Coronary artery (tissue), 2 donors: ENCODE data around the gene DYNLT2B.

Source experiments
- DNase-seq: peaks from one replicate; pipeline ENCODE4 v3.0.0-alpha.2; 2017; ENCODE audit warnings: low spot score
- H3K27ac ChIP-seq, 2 donors: fragments of 200-600 bp; sonication (generic); one replicate each; pipeline ENCODE4 v1.5.1; 2016 to 2019
- H3K4me3 ChIP-seq: fragments of 200-600 bp; sonication (generic); 2 replicates; pipeline ENCODE4 v1.5.1; 2016; ENCODE audit warnings: mild to moderate bottlenecking, moderate library complexity
- TF ChIP-seq, protein P1 (sequence below): fragments of 200-600 bp; sonication (generic); IDR thresholded peaks from one replicate; pipeline ENCODE4 v1.5.1; 2019; ENCODE audit warnings: antibody characterized with exemption

DYNLT2B gene

DNA sequence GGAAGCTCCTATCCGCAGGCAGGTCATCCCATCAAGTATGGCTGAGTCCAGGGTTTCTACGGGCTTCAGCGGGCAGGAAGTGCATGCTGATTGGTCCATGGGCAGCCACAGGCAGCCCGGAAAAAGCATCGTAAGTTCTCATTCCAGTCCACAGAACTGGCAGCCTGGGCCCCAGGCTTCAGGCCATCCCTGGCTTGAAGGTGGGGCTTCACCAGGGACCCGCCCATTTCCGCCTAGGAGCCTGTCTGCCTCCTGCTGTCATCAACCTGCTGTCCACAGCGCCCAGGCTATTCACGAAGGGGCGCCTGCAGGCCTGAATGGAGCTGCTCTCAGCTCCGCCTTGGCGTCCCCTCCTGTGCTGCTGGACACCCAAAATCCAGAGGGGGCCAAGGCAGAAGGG, 44.4 kb downstream of the DYNLT2B start:
- no peak overlapping the region for H3K27ac ChIP-seq
- no peak for DNase-seq
- TF ChIP-seq, protein P1, sequence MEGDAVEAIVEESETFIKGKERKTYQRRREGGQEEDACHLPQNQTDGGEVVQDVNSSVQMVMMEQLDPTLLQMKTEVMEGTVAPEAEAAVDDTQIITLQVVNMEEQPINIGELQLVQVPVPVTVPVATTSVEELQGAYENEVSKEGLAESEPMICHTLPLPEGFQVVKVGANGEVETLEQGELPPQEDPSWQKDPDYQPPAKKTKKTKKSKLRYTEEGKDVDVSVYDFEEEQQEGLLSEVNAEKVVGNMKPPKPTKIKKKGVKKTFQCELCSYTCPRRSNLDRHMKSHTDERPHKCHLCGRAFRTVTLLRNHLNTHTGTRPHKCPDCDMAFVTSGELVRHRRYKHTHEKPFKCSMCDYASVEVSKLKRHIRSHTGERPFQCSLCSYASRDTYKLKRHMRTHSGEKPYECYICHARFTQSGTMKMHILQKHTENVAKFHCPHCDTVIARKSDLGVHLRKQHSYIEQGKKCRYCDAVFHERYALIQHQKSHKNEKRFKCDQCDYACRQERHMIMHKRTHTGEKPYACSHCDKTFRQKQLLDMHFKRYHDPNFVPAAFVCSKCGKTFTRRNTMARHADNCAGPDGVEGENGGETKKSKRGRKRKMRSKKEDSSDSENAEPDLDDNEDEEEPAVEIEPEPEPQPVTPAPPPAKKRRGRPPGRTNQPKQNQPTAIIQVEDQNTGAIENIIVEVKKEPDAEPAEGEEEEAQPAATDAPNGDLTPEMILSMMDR, result no peak
- H3K4me3 ChIP-seq, result no peak overlapping the region

DNA sequence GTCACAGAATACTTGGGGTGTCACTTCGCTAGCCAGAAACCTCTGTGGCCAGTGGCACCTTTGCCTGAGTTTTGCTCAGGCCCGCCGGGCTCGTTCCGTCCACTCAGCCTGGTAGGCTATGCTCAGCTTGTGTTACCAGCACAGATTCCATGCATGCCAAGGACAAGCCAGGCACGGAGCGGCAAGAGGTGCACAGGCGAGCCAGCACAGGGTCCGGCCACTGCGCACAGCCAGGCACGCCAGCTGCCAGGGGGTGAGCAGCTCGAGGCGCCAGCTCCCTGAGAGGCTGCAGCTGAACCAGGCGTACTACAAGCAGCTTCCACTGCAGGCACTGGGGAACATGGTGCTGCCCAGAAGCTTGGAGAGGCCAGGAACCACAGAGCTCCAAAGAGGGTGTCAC, 45.2 kb downstream of the DYNLT2B start:
- DNase-seq, result no peak
- TF ChIP-seq, protein P1, result no peak
- no peak overlapping the region for H3K4me3 ChIP-seq
- no peak overlapping the region for H3K27ac ChIP-seq

DNA sequence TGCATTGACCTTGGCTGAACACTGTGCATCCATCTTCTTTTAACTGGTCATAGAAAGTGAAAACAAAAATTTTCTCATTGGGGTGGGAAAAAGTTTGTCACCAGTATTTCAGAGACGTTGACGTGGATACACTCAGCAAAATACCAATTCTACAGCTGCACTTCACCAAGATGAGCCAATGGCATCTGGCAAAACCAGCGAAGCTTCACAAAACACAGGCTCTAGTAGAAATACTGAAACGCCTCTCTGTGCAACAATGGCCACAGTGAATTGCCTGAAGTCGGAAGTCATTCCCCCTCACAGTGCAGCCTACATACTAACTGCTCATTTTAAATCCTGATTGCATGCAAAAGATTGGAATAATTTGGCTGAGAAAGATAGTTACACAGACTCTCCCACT, 47.5 kb downstream of the DYNLT2B start:
- TF ChIP-seq, protein P1, result no peak
- no peak for DNase-seq
- no peak overlapping the region for H3K4me3 ChIP-seq
- H3K27ac ChIP-seq, result no peak overlapping the region

DNA sequence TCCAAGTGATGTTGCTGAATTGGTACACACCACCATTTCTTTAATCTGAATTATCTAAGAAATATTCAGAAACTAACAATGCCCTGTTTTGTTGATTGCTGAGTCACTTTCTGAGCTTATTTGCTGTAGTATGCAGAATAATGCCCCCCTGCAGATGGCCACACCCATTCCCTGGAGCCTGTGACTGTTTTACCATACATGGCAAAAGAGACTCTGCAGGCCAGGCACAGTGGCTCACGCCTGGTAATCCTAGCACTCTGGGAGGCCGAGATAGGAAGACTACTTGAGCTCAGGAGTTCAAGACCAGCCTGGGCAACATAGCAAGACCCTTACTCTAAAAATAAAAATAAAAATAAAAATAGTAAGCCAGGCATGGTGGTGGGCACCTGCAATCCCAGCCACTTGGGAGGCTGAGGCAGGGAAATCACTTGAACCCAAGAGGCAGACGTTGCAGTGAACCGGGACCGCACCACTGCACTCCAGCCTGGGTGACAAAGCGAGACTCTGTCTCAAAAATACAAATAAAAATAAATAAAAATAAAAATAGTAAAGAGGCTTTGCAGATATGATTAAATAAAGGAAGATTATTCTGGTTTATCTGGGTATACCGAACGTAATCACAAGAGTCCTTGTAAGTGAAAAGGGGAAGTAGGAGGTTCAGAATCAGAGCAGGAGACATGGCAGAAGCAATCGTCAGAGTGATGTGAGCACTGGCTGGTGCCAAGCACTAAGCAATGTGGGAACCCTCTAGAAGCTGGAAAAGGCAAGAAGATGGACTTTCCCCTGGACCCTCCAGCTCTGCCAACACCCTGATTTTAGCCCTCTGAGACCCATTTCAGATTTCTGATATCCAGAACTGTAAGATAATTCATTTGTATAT, 49.5 kb downstream of the DYNLT2B start:
- DNase-seq, result no peak
- no peak overlapping the region for H3K4me3 ChIP-seq
- H3K27ac ChIP-seq, result no peak overlapping the region
- TF ChIP-seq, protein P1, result no peak

DNA sequence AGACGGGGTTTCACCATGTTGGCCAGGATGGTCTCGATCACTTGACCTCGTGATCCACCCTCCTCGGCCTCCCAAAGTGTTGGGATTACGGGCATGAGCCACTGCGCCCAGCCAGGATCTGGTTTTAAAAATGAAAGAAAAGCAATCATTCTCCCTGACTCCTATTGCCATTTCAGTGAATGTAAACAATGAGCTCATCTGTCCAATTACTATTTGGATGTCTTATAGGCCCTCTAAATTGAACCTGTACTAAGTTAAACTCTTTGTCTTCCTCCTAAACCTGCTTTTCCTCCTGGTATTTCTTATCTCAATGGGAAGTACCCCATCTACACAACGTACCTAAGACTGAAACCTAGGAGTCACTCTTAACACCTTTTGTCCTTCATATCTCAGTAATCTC, 54.2 kb downstream of the DYNLT2B start:
- TF ChIP-seq, protein P1, result no peak
- Histone ChIP-seq H3K4me3 (no peak overlapping the region), H3K27ac (no peak overlapping the region)
- DNase-seq, result no peak

DNA sequence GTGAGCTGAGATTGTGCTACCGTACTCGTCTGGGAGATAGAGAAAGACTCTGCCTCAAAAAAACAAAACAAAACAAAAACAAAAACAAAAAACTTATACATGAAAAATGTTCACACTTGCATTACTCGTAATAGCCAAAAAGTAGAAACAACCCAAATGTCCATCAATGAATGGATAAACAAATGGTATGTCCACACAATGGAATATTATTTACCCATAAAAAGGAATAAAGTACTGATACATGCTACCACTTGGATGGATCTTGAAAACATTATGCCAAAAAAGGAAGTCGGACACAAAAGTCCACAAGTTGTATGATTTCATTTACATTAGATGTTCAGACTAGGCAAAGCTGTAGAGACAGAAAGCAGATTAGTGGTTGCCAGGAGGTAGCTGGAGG, 57.3 kb downstream of the DYNLT2B start:
- Histone ChIP-seq H3K4me3 (no peak overlapping the region), H3K27ac (no peak overlapping the region)
- no peak for DNase-seq
- TF ChIP-seq, protein P1, result no peak

DNA sequence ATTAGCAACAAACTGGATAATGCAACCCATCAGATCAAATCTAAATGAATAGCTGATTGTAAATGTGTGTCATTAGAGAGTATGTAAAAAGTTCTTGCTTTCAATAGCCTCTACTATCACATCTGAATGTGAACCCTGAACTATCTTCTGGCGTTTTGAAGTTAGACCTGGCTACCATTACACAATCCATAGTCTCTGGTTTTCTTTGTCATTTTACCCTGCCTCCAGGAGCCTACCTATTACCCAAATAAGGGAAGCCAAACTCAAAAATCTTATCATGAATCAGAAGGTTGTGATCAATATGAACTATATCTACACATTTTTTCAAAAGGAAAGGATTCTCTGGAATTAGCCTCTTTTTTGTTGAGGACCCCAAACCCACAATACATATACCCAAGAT, 62.3 kb downstream of the DYNLT2B start:
- Histone ChIP-seq H3K27ac (no peak overlapping the region), H3K4me3 (no peak overlapping the region)
- DNase-seq, result no peak
- TF ChIP-seq, protein P1, result no peak
